Thyroid gland (tissue), 4 donors: ENCODE results near the gene PYDC1. TPM values are rescaled to one million over a fixed set of nuclear protein-coding genes. Genes with fewer than 3 reads are reported as not detected.

Source experiments
- DNase-seq, 2 donors: peaks; one replicate each; pipeline ENCODE4 v3.0.0-alpha.2; 2019
- H3K27ac ChIP-seq, 3 donors: fragments of 200-600 bp; sonication (generic); 1 replicate in 2 of 3; 2 replicates in 1 of 3; pipeline ENCODE4 v1.5.1; 2016 to 2019; ENCODE audit warnings: mild to moderate bottlenecking in 1 of 3, moderate library complexity in 1 of 3
- H3K27me3 ChIP-seq: fragments of 200-600 bp; sonication (generic); one replicate; pipeline ENCODE4 v1.5.1; 2019
- H3K36me3 ChIP-seq, 2 donors: fragments of 200-600 bp; sonication (generic); one replicate each; pipeline ENCODE4 v1.5.1; 2016 to 2019
- H3K4me1 ChIP-seq, 2 donors: fragments of 200-600 bp; sonication (generic); one replicate each; pipeline ENCODE4 v1.5.1; 2017 to 2019
- H3K4me3 ChIP-seq, 3 donors: fragments of 200-600 bp; sonication (generic); replicated peaks in 1 of 3; 1 replicate in 2 of 3; 2 replicates in 1 of 3; pipeline ENCODE4 v1.5.1; 2016; ENCODE audit warnings: mild to moderate bottlenecking in 1 of 3
- H3K9me3 ChIP-seq: fragments of 200-600 bp; sonication (generic); one replicate; pipeline ENCODE4 v1.5.1; 2017
- POLR2A ChIP-seq, 2 donors: fragments of 450-650 bp; IDR thresholded peaks; one replicate each; pipeline ENCODE4 v1.6.1; 2017; ENCODE audit warnings: antibody characterized with exemption in 2 of 2, mild to moderate bottlenecking in 2 of 2, moderate library complexity in 1 of 2
- WGBS, 2 donors: methylation state at CpG; one replicate each; pipeline ENCODE4 v1.1.5; 2017; 5-methylcytosine and 5-hydroxymethylcytosine counted together
- intact Hi-C: fragments of 100-400 bp; cut with DNase I; formaldehyde crosslinking; loops from one replicate; pipeline ENCODE4 v1.15.1; 2023
- total RNA-seq, 4 donors: library from RNA; depleted of rRNA; stranded (reverse); fragments of >200 nt; gene quantifications; one replicate each; pipeline ENCODE4 v1.2.3, GENCODE V29; 2016
- TF ChIP-seq, protein P1 (sequence below), 6 experiments: fragments of 200-600 bp in 3 of 6; fragments of 450-650 bp in 3 of 6; sonication (generic) in 3 of 6; IDR thresholded peaks; one replicate each; pipeline ENCODE4 v1.5.1; 2016 to 2019; ENCODE audit warnings: antibody characterized with exemption in 6 of 6, mild to moderate bottlenecking in 2 of 6, inconsistent platforms in 1 of 6, moderate library complexity in 1 of 6

The PYDC1 gene
- not detected for total RNA-seq

DNA sequence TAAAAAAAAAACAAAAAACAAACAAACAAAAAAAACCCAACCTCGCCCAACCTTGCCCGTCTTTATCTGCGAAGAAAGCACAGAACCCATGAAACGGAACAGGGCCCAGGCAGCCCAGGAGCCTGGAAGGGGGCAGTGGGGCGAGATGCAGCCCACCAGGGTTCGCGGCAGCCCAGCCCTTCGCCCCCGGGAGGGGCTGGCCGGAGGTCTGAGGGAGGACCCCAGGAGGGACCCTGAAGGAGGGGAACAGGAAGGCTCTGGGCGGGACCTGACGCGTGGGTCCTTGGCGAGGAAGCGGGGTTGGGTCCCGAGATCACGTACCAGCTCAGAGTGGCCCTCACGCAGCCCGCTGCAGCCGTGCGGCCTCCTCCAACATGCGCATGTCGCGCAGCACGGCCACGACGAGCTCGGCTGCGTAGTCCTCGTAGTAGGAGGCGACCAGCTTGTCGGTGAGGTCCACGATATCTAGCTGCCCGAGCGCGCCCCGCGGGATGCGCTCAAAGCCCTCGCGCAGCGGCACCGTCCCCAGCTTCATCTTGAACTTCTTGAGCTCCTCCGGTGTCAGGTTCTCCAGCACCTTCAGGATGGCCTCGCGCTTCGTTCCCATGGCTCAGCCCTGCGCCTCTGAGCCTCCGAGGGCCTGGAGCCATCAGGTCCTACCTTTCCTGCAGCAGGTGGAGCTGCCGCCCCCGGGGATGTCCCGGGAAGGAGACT is at the start of gene PYDC1:
Gene PYDC1 (minus strand): TSS at position 714 of the 714 bp plus-strand sequence. CDS start 107 bp downstream, at position 607.
- Histone ChIP-seq H3K27ac (no peak within 1 kb of the TSS), H3K4me1 (peaks cover 21 to 27% of the 10 kb centered on the region in 2 donors), H3K36me3 (no peaks in the 10 kb centered on the region), H3K9me3 (no peaks in the 10 kb centered on the region), H3K27me3 (peaks cover 11% of the 10 kb centered on the region), H3K4me3 (no peak within 1 kb of the TSS)
- intact Hi-C loops, result no loop called here
- TF ChIP-seq, protein P1, sequence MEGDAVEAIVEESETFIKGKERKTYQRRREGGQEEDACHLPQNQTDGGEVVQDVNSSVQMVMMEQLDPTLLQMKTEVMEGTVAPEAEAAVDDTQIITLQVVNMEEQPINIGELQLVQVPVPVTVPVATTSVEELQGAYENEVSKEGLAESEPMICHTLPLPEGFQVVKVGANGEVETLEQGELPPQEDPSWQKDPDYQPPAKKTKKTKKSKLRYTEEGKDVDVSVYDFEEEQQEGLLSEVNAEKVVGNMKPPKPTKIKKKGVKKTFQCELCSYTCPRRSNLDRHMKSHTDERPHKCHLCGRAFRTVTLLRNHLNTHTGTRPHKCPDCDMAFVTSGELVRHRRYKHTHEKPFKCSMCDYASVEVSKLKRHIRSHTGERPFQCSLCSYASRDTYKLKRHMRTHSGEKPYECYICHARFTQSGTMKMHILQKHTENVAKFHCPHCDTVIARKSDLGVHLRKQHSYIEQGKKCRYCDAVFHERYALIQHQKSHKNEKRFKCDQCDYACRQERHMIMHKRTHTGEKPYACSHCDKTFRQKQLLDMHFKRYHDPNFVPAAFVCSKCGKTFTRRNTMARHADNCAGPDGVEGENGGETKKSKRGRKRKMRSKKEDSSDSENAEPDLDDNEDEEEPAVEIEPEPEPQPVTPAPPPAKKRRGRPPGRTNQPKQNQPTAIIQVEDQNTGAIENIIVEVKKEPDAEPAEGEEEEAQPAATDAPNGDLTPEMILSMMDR (IDR thresholded peaks at IDR 0.05), result no peak
- TF ChIP-seq POLR2A (IDR thresholded peaks at IDR 0.05), result no peak
- no peak for DNase-seq
- 3 to 11% methylated on average over 11 of the region's 52 CpGs for WGBS, 2 donors

DNA sequence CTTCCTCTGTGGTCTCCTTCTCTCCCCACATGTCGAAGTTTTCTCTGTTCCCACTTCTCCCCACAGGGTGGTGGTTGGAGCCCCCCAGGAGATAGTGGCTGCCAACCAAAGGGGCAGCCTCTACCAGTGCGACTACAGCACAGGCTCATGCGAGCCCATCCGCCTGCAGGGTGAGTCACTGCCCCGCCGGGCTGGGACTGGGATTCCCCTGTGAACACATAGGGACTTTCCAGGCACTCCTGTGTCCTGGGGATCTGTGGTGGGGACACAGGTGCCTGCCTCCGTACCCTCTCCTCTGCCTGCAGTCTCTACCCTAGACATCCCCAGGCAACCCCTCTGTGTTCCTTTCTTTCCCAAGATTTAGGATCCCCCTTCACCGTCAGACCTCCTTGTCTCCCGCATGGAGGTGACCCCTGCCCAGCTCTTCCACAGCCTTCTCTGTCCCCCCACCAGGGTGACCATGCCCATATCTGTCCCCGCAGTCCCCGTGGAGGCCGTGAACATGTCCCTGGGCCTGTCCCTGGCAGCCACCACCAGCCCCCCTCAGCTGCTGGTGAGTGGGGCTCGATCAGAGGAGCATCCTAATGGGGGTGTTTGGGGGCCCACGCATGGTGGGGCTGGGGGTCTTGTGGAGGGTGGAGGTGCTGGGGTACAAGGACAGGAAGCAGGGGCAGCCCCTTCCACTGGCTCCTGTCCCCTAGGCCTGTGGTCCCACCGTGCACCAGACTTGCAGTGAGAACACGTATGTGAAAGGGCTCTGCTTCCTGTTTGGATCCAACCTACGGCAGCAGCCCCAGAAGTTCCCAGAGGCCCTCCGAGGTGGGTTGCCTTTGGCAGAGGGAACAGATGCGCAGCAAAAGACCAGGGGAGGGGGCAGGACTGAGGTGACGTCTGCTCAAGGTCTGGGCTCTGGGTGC is 48.7 kb upstream of the PYDC1 start:
- no peak for TF ChIP-seq POLR2A (IDR thresholded peaks at IDR 0.05)
- TF ChIP-seq, protein P1 (IDR thresholded peaks at IDR 0.05), result no peak
- no peak for DNase-seq
- Histone ChIP-seq H3K36me3 (no peaks in the 10 kb centered on the region), H3K4me1 (no peaks in the 10 kb centered on the region), H3K27me3 (no peaks in the 10 kb centered on the region), H3K9me3 (no peaks in the 10 kb centered on the region), H3K4me3 (no peak overlapping the region), H3K27ac (no peak overlapping the region)
- WGBS, 2 donors, result 71% methylated on average over 18 to 20 of the region's 20 CpGs
- intact Hi-C loops, result no loop called here

DNA sequence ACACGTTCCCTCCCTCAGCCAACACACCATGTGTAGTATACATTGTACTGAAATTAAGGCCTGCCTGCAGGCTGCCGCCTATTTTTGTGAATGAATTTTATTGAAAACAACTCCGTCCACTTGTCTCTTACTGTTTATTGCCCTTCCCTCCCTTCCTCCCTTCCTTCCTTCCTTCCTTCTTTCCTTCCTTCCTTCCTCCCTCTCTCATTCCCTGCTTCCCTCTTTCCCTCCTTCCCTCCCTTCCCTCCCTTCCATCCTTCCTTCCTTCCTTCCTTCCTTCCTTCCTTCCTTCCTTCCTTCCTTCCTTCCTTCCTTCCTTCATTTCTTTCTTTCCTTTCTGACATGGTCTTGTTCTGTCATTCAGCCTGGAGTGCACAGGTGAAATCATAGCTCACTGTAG is 45.1 kb upstream of the PYDC1 start:
- no peak overlapping the region for H3K4me3 ChIP-seq
- no peaks in the 10 kb centered on the region for H3K4me1 ChIP-seq
- no peak overlapping the region for H3K27ac ChIP-seq
- TF ChIP-seq, protein P1 (IDR thresholded peaks at IDR 0.05), result no peak
- no peak for TF ChIP-seq POLR2A (IDR thresholded peaks at IDR 0.05)
- H3K9me3 ChIP-seq, result no peaks in the 10 kb centered on the region
- WGBS, 2 donors, result 79 to 82% methylated on average over 3 of the region's 3 CpGs
- intact Hi-C loops, result no loop called here
- DNase-seq, result no peak
- no peaks in the 10 kb centered on the region for H3K27me3 ChIP-seq
- H3K36me3 ChIP-seq, result no peaks in the 10 kb centered on the region

DNA sequence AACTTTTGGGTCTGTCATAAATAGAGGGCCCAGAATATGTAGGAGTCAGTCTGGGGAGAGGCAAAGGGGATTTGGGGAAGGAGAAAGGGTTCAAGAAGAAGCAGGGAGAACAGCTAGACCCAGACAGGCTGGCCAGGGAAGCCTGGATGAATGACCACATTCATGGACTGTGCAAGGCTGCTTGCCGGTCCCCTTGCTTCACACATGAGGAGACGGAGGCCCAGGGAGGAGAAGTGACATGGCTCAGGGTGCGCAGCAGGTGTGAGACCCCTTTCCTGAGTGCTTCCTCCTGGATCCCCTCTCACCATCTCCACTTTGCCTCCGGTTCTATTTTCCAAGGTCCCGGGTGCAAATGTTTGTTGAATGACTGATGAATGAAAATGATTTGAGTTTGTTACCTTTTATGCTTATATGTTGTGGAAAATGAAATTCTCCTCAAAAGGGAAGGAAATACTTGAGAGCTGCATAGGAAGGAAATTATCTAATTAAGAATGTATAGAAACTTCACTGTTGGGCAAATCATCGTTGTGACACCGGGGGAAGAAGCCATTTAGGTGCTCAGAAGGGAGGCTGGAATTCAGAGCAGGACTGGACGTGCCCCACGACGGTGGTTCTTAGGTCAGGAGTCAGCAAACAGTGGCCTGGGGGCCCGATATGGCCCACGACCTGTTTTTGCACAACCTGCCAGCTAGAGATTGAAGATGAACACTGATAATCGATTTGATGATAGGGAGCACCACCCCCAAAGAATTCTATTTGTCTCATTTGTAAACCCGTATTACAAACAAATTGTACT is 43.4 kb upstream of the PYDC1 start:
- TF ChIP-seq POLR2A (IDR thresholded peaks at IDR 0.05), result no peak
- TF ChIP-seq, protein P1 (IDR thresholded peaks at IDR 0.05), result no peak
- H3K27me3 ChIP-seq, result no peaks in the 10 kb centered on the region
- intact Hi-C loops, result no loop called here
- H3K4me1 ChIP-seq, result no peaks in the 10 kb centered on the region
- H3K27ac ChIP-seq, result no peak overlapping the region
- H3K4me3 ChIP-seq, result no peak overlapping the region
- WGBS, 2 donors, result 75% methylated on average over 14 of the region's 14 CpGs
- DNase-seq, result no peak
- H3K36me3 ChIP-seq, result no peaks in the 10 kb centered on the region
- H3K9me3 ChIP-seq, result no peaks in the 10 kb centered on the region
